H9 (cell line): ENCODE results near the gene CHPT1. TPM values are rescaled to one million over a fixed set of nuclear protein-coding genes. Genes with fewer than 3 reads are reported as not detected.

Experiments
- DNase-seq: peaks from one replicate; pipeline ENCODE4 v3.0.0-alpha.2; 2017
- H2AFZ ChIP-seq: one replicate; pipeline ENCODE4 v1.6.1; 2013; ENCODE audit warnings: mild to moderate bottlenecking, low read length, control low read depth, moderate library complexity
- H2AK5ac ChIP-seq: 2 replicates; pipeline ENCODE4 v1.6.1; 2013; ENCODE audit warnings: low read length, control low read depth, mixed read lengths; ENCODE audit not compliant: insufficient read length
- H2BK120ac ChIP-seq: one replicate; pipeline ENCODE4 v1.6.1; 2013; ENCODE audit warnings: low read depth, mild to moderate bottlenecking, low read length, control low read depth, inconsistent platforms; ENCODE audit not compliant: poor library complexity, severe bottlenecking
- H2BK12ac ChIP-seq: 2 replicates; pipeline ENCODE4 v1.6.1; 2013; ENCODE audit warnings: low read length, control low read depth, mixed read lengths, low read depth; ENCODE audit not compliant: insufficient read length
- H2BK15ac ChIP-seq: 2 replicates; pipeline ENCODE4 v1.6.1; 2013; ENCODE audit warnings: low read depth, low read length, control low read depth
- H2BK20ac ChIP-seq: one replicate; pipeline ENCODE4 v1.6.1; 2013; ENCODE audit warnings: low read depth, mild to moderate bottlenecking, low read length, control low read depth, inconsistent platforms; ENCODE audit not compliant: poor library complexity, severe bottlenecking
- H2BK5ac ChIP-seq: 2 replicates; pipeline ENCODE4 v1.6.1; 2013; ENCODE audit warnings: low read length, control low read depth, mixed read lengths; ENCODE audit not compliant: insufficient read length
- H3K14ac ChIP-seq: 2 replicates; pipeline ENCODE4 v1.6.1; 2013; ENCODE audit warnings: low read length, control low read depth; ENCODE audit not compliant: insufficient read depth
- H3K18ac ChIP-seq: 2 replicates; pipeline ENCODE4 v1.6.1; 2013; ENCODE audit warnings: low read depth, mild to moderate bottlenecking, mixed read lengths, low read length, control low read depth; ENCODE audit not compliant: insufficient read length
- H3K23ac ChIP-seq: 2 replicates; pipeline ENCODE4 v1.6.1; 2013; ENCODE audit warnings: low read length, control low read depth, mixed read lengths, low read depth; ENCODE audit not compliant: insufficient read length
- H3K23me2 ChIP-seq: 2 replicates; pipeline ENCODE4 v1.6.1; 2013; ENCODE audit warnings: low read depth, mild to moderate bottlenecking, mixed read lengths, low read length, control low read depth; ENCODE audit not compliant: insufficient read length, poor library complexity, severe bottlenecking
- H3K27ac ChIP-seq: 2 replicates; pipeline ENCODE4 v1.5.1; 2013; ENCODE audit warnings: low read length, control low read depth, mixed read lengths, low read depth; ENCODE audit not compliant: insufficient read length
- H3K27me3 ChIP-seq: 2 replicates; pipeline ENCODE4 v1.6.1; 2013; ENCODE audit warnings: low read length, control low read depth, inconsistent platforms; ENCODE audit not compliant: insufficient read depth
- H3K4ac ChIP-seq: 2 replicates; pipeline ENCODE4 v1.6.1; 2013; ENCODE audit warnings: low read depth, mild to moderate bottlenecking, control low read depth, inconsistent platforms, low read length, moderate library complexity
- H3K4me1 ChIP-seq: 2 replicates; pipeline ENCODE4 v1.6.1; 2013; ENCODE audit warnings: low read length, control low read depth, inconsistent platforms; ENCODE audit not compliant: insufficient read depth
- H3K4me2 ChIP-seq: 2 replicates; pipeline ENCODE4 v1.6.1; 2013; ENCODE audit warnings: low read length, control low read depth, mixed read lengths; ENCODE audit not compliant: insufficient read length, insufficient read depth
- H3K56ac ChIP-seq: 2 replicates; pipeline ENCODE4 v1.6.1; 2013; ENCODE audit warnings: low read depth, mild to moderate bottlenecking, mixed read lengths, low read length, control low read depth; ENCODE audit not compliant: insufficient read length
- H3K79me1 ChIP-seq: 2 replicates; pipeline ENCODE4 v1.6.1; 2013; ENCODE audit warnings: low read depth, mild to moderate bottlenecking, moderate library complexity, low read length, control low read depth, inconsistent platforms; ENCODE audit not compliant: insufficient read depth, poor library complexity, severe bottlenecking
- H3K79me2 ChIP-seq: 2 replicates; pipeline ENCODE4 v1.6.1; 2013; ENCODE audit warnings: low read length, control low read depth, inconsistent platforms; ENCODE audit not compliant: insufficient read depth
- H3K9ac ChIP-seq: 2 replicates; pipeline ENCODE4 v1.6.1; 2013; ENCODE audit warnings: low read length, control low read depth, mixed read lengths; ENCODE audit not compliant: insufficient read length; ENCODE audit errors: extremely low read depth
- H3K9me3 ChIP-seq: one replicate; pipeline ENCODE4 v1.6.1; 2013; ENCODE audit warnings: low read depth, low read length, inconsistent platforms; ENCODE audit not compliant: control insufficient read depth
- H3T11ph ChIP-seq: one replicate; pipeline ENCODE4 v1.6.1; 2013; ENCODE audit warnings: mild to moderate bottlenecking, low read length, control low read depth, inconsistent platforms
- H4K20me1 ChIP-seq: one replicate; pipeline ENCODE4 v1.6.1; 2013; ENCODE audit not compliant: control insufficient read depth, insufficient read length, insufficient read depth
- H4K5ac ChIP-seq: 2 replicates; pipeline ENCODE4 v1.6.1; 2013; ENCODE audit warnings: low read depth, mild to moderate bottlenecking, mixed read lengths, low read length, control low read depth; ENCODE audit not compliant: insufficient read length
- H4K8ac ChIP-seq: replicated peaks from 2 replicates; pipeline ENCODE4 v1.6.1; 2013; ENCODE audit warnings: low read length, control low read depth, mixed read lengths, low read depth; ENCODE audit not compliant: insufficient read length
- H4K91ac ChIP-seq: 2 replicates; pipeline ENCODE4 v1.6.1; 2013; ENCODE audit warnings: low read depth, mild to moderate bottlenecking, moderate library complexity, mixed read lengths, low read length, control low read depth; ENCODE audit not compliant: insufficient read length
- H3K27ac Mint-ChIP-seq, 3 experiments: 2 replicates in 2 of 3; 3 replicates in 1 of 3; pipeline ENCODE4 v1.8.0; 2020 to 2021; ENCODE audit warnings: mixed read lengths in 3 of 3, mild to moderate bottlenecking in 1 of 3, moderate library complexity in 1 of 3
- H3K27me3 Mint-ChIP-seq: 2 replicates; pipeline ENCODE4 v1.8.0; 2021; ENCODE audit warnings: low read depth, mild to moderate bottlenecking, moderate library complexity, mixed read lengths
- H3K36me3 Mint-ChIP-seq, 3 experiments: 2 replicates in 2 of 3; 3 replicates in 1 of 3; pipeline ENCODE4 v1.8.0; 2020 to 2021; ENCODE audit warnings: low read depth in 3 of 3, mixed read lengths in 3 of 3; ENCODE audit not compliant: insufficient read depth in 1 of 3
- H3K4me1 Mint-ChIP-seq, 2 experiments: 2 replicates each; pipeline ENCODE4 v1.8.0; 2020; ENCODE audit warnings: mixed read lengths in 2 of 2
- H3K4me3 Mint-ChIP-seq, 2 experiments: 2 replicates in 1 of 2; 3 replicates in 1 of 2; pipeline ENCODE4 v1.8.0; 2020 to 2021; ENCODE audit warnings: mild to moderate bottlenecking in 2 of 2, mixed read lengths in 2 of 2, moderate library complexity in 1 of 2
- H3K9me3 Mint-ChIP-seq, 2 experiments: 2 replicates in 1 of 2; 3 replicates in 1 of 2; pipeline ENCODE4 v1.8.0; 2020; ENCODE audit warnings: mild to moderate bottlenecking in 2 of 2, mixed read lengths in 2 of 2, moderate library complexity in 1 of 2
- WGBS: extraction: QIAGEN DNeasy Blood & Tissue Kit; methylation state at CpG from one replicate; pipeline ENCODE4 v1.1.7; 2013; ENCODE audit warnings: missing lambda C conversion rate, low lambda C conversion rate, mixed read lengths; ENCODE audit not compliant: insufficient read length; ENCODE audit errors: extremely low coverage; 5-methylcytosine and 5-hydroxymethylcytosine counted together
- total RNA-seq: library from RNA; stranded (reverse); gene quantifications from 2 replicates; pipeline ENCODE4 v1.2.1, GENCODE V29; 2021
- TF ChIP-seq, protein P1 (sequence below): fragments of 200-600 bp; sonication (generic); conservative IDR thresholded peaks from 3 replicates; pipeline ENCODE4 v1.8.0; 2021; ENCODE audit warnings: antibody characterized with exemption, mild to moderate bottlenecking

The CHPT1 gene
- total RNA-seq, 1 experiment from 2014 or later, result 17.1 TPM

DNA sequence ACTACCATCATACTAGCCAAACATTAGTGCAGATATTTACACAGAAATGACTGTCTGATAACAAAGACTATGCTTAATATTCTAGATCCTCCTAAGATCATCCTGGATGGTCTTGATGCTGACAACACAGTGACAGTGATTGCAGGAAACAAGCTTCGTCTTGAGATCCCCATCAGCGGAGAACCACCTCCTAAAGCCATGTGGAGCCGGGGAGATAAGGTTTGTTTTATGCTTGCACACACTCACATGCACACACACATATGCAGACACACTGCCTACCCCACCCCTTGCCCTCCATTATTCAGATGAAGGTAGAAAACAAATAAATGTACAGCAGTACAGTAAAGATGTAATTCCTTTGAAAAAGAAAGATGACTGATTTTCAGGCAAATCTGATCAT, 44.4 kb upstream of the CHPT1 start:
- WGBS, result no CpG with 5 or more reads among the region's 3 CpGs

More for the DNA sequence above, 44.4 kb upstream of the CHPT1 start:
- Histone ChIP-seq H3T11ph (no peak overlapping the region), H3K4ac (no peak overlapping the region), H3K79me2 (no peaks in the 10 kb centered on the region), H4K91ac (no peak overlapping the region), H3K27me3 (no peaks in the 10 kb centered on the region), H3K4me2 (no peak overlapping the region), H2BK5ac (no peak overlapping the region), H4K8ac (no peak overlapping the region), H3K23ac (no peak overlapping the region), H2BK12ac (no peak overlapping the region), H2BK120ac (no peak overlapping the region), H3K9ac (no peak overlapping the region), H2BK15ac (no peak overlapping the region), H3K14ac (no peak overlapping the region), H3K23me2 (no peaks in the 10 kb centered on the region), H3K56ac (no peak overlapping the region), H3K79me1 (no peaks in the 10 kb centered on the region), H2AK5ac (no peak overlapping the region), H3K27ac (no peak overlapping the region), H2AFZ (no peak overlapping the region), H3K18ac (no peak overlapping the region), H3K9me3 (no peaks in the 10 kb centered on the region), H2BK20ac (no peak overlapping the region), H3K4me1 (no peaks in the 10 kb centered on the region), H4K20me1 (no peaks in the 10 kb centered on the region), H4K5ac (no peak overlapping the region)
- TF ChIP-seq, protein P1, sequence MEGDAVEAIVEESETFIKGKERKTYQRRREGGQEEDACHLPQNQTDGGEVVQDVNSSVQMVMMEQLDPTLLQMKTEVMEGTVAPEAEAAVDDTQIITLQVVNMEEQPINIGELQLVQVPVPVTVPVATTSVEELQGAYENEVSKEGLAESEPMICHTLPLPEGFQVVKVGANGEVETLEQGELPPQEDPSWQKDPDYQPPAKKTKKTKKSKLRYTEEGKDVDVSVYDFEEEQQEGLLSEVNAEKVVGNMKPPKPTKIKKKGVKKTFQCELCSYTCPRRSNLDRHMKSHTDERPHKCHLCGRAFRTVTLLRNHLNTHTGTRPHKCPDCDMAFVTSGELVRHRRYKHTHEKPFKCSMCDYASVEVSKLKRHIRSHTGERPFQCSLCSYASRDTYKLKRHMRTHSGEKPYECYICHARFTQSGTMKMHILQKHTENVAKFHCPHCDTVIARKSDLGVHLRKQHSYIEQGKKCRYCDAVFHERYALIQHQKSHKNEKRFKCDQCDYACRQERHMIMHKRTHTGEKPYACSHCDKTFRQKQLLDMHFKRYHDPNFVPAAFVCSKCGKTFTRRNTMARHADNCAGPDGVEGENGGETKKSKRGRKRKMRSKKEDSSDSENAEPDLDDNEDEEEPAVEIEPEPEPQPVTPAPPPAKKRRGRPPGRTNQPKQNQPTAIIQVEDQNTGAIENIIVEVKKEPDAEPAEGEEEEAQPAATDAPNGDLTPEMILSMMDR, result no peak
- H3K4me1 Mint-ChIP-seq, result peaks cover 3 to 5% of the 10 kb centered on the region in 2 experiments; a peak in 3 of 4 replicates
- H3K27ac Mint-ChIP-seq, result no peak overlapping the region
- no peak overlapping the region for H3K4me3 Mint-ChIP-seq
- no peak for DNase-seq
- H3K27me3 Mint-ChIP-seq, result peaks cover 2% of the 10 kb centered on the region
- no peaks in the 10 kb centered on the region for H3K9me3 Mint-ChIP-seq
- no peaks in the 10 kb centered on the region for H3K36me3 Mint-ChIP-seq
